WTC11 (cell line): ENCODE measurements around the gene PAAF1. TPM values are rescaled to one million over a fixed set of nuclear protein-coding genes. Genes with fewer than 3 reads are reported as not detected.
A peak's percentile ranks its signal among the peaks of the same experiment; 100 is the strongest.

Experiments
- ATAC-seq: fragments of 200-7000 bp; cut with Tn5 transposase; 2 replicates; pipeline ENCODE4 v1.10.0; 2021; ENCODE audit warnings: mild to moderate bottlenecking, moderate library complexity
- CTCF ChIA-PET: fragments of 300-600 bp; sonication (Branson Sonifier 250); formaldehyde crosslinking; loops from one replicate; lab custom pipeline; 2021; ENCODE audit warnings: antibody characterized with exemption; lab: Charles Lee
- POLR2A ChIA-PET: fragments of 350-600 bp; sonication (Branson Sonifier 250); formaldehyde crosslinking; loops from one replicate; lab custom pipeline; 2021; ENCODE audit warnings: antibody characterized with exemption; lab: Charles Lee
- DNase-seq: peaks from one replicate; pipeline ENCODE4 v3.0.0; 2021; ENCODE audit warnings: low spot score
- H3K27ac Mint-ChIP-seq: 2 replicates; pipeline ENCODE4 v1.8.0; 2021; ENCODE audit warnings: mixed read lengths
- H3K27me3 Mint-ChIP-seq: 2 replicates; pipeline ENCODE4 v1.8.0; 2021; ENCODE audit warnings: low read depth, mild to moderate bottlenecking, moderate library complexity, mixed read lengths
- H3K36me3 Mint-ChIP-seq: 2 replicates; pipeline ENCODE4 v1.8.0; 2021; ENCODE audit warnings: mixed read lengths
- H3K4me1 Mint-ChIP-seq: 2 replicates; pipeline ENCODE4 v1.8.0; 2022; ENCODE audit warnings: mixed read lengths
- H3K4me3 Mint-ChIP-seq: 2 replicates; pipeline ENCODE4 v1.8.0; 2021; ENCODE audit warnings: mild to moderate bottlenecking, moderate library complexity, mixed read lengths
- H3K9me3 Mint-ChIP-seq: 2 replicates; pipeline ENCODE4 v1.8.0; 2021; ENCODE audit warnings: mixed read lengths
- ATF1 ChIP-seq: sonication (generic); formaldehyde crosslinking; IDR thresholded peaks from 2 replicates; pipeline ENCODE4 v1.8.1; 2023; ENCODE audit warnings: mild to moderate bottlenecking, moderate library complexity, missing genetic modification reagents
- ATF2 ChIP-seq: sonication (generic); formaldehyde crosslinking; IDR thresholded peaks from 2 replicates; pipeline ENCODE4 v1.8.1; 2022; ENCODE audit warnings: low read depth, missing genetic modification reagents, borderline replicate concordance
- ATF6 ChIP-seq: sonication (generic); formaldehyde crosslinking; IDR thresholded peaks from 2 replicates; pipeline ENCODE4 v1.8.1; 2023; ENCODE audit warnings: mild to moderate bottlenecking, missing genetic modification reagents
- CREM ChIP-seq: sonication (generic); formaldehyde crosslinking; IDR thresholded peaks from 2 replicates; pipeline ENCODE4 v1.8.1; 2022; ENCODE audit warnings: mild to moderate bottlenecking, missing genetic modification reagents, moderate library complexity
- FOXK1 ChIP-seq: sonication (generic); formaldehyde crosslinking; IDR thresholded peaks from 2 replicates; pipeline ENCODE4 v1.8.0; 2022; ENCODE audit warnings: mild to moderate bottlenecking, moderate library complexity, missing genetic modification reagents
- HMGA2 ChIP-seq: fragments of 250-450 bp; sonication (Bioruptor Pico); IDR thresholded peaks from 2 replicates; pipeline ENCODE4 v1.4.0; 2021; ENCODE audit warnings: mild to moderate bottlenecking, moderate library complexity
- NFE2L1 ChIP-seq: sonication (generic); formaldehyde crosslinking; IDR thresholded peaks from 2 replicates; pipeline ENCODE4 v1.8.1; 2023; ENCODE audit warnings: missing genetic modification reagents
- NR1H2 ChIP-seq: sonication (generic); formaldehyde crosslinking; IDR thresholded peaks from 2 replicates; pipeline ENCODE4 v1.9.0; 2021; ENCODE audit warnings: mild to moderate bottlenecking, moderate library complexity, missing genetic modification reagents
- NR2C2 ChIP-seq: sonication (generic); formaldehyde crosslinking; IDR thresholded peaks from 2 replicates; pipeline ENCODE4 v1.8.0; 2022; ENCODE audit warnings: mild to moderate bottlenecking, missing genetic modification reagents
- PRRX2 ChIP-seq: fragments of 250-450 bp; sonication (Bioruptor Pico); IDR thresholded peaks from 2 replicates; pipeline ENCODE4 v1.8.0; 2021; ENCODE audit warnings: mild to moderate bottlenecking
- STAT6 ChIP-seq: sonication (generic); formaldehyde crosslinking; conservative IDR thresholded peaks from 2 replicates; pipeline ENCODE4 v1.8.1; 2023; ENCODE audit warnings: mild to moderate bottlenecking, low read depth, missing genetic modification reagents, moderate library complexity
- USF1 ChIP-seq: sonication (generic); formaldehyde crosslinking; IDR thresholded peaks from 2 replicates; pipeline ENCODE4 v1.8.0; 2022; ENCODE audit warnings: mild to moderate bottlenecking, missing genetic modification reagents
- ZNF138 ChIP-seq: sonication (generic); formaldehyde crosslinking; conservative IDR thresholded peaks from 2 replicates; pipeline ENCODE4 v1.8.1; 2022; ENCODE audit warnings: mild to moderate bottlenecking, moderate library complexity, missing genetic modification reagents
- ZNF219 ChIP-seq: sonication (generic); formaldehyde crosslinking; IDR thresholded peaks from 2 replicates; pipeline ENCODE4 v1.8.0; 2023; ENCODE audit warnings: missing genetic modification reagents, mild to moderate bottlenecking, borderline replicate concordance
- ZNF396 ChIP-seq: fragments of 250-450 bp; sonication (Bioruptor Pico); IDR thresholded peaks from 2 replicates; pipeline ENCODE4 v1.8.0; 2021; ENCODE audit warnings: mild to moderate bottlenecking, moderate library complexity, borderline replicate concordance
- ZNF423 ChIP-seq: fragments of 250-450 bp; sonication (Bioruptor Pico); IDR thresholded peaks from 2 replicates; pipeline ENCODE4 v2.1.2; 2022; ENCODE audit warnings: mild to moderate bottlenecking, moderate library complexity
- ZSCAN18 ChIP-seq: fragments of 250-450 bp; sonication (Bioruptor Pico); IDR thresholded peaks from 2 replicates; pipeline ENCODE4 v2.1.2; 2022; ENCODE audit warnings: mild to moderate bottlenecking, moderate library complexity
- total RNA-seq: library from RNA; stranded (reverse); gene quantifications from 3 replicates; pipeline ENCODE4 v1.2.3, GENCODE V29; 2021
- TF ChIP-seq, protein P1 (sequence below): sonication (generic); formaldehyde crosslinking; IDR thresholded peaks from 2 replicates; pipeline ENCODE4 v1.8.1; 2023; ENCODE audit warnings: mild to moderate bottlenecking, missing genetic modification reagents, moderate library complexity
- TF ChIP-seq, protein P2 (sequence below): fragments of 200-600 bp; IDR thresholded peaks from 2 replicates; pipeline ENCODE4 v1.8.0; 2022; ENCODE audit warnings: antibody characterized with exemption

PAAF1 gene
- total RNA-seq, 1 experiment from 2014 or later: 27.7 TPM

DNA sequence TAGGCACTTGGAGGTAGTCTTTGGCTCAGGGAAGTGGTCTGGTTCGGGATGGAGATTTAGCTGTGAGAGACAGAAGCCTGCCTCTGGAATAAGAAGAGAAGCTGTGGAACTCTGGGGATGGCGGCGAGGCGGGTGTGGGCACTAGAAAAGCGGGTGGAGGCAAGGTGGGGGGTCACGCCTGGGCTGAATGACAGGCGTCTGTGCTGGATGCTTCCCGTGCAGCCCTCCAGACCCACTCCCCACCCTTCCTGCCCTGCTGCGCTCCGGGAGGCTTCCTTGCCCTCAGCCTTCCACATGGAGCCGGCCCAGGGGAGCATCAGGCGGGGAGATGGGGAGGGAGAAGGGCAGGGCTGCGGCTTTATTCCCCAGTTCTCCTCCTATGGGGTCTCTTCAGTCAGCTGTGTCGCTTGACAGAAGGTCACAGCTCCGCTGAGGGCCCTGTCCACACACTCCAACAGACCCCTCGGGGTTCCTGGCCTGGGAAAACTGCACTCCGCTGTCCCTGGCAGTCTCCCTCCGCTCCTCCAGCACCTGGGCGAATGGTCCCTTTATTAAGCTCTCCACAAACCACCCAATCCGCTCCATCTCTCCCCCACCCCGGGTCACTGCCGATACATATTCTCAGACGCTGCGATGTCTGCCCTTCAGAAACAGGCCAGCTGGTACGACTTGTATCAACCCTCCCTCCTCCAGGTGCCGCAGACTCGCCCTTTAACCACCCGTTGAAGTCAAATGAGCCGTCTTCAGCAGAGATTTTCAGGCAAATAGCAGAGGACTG, 80.3 kb downstream of the PAAF1 start:
- Mint-ChIP-seq H3K27ac (no peak overlapping the region), H3K9me3 (no peaks in the 10 kb centered on the region), H3K4me3 (peak overlapping the region; percentile 16; the same call in 1 of the 2 replicates), H3K27me3 (peaks cover 17% of the 10 kb centered on the region), H3K36me3 (no peaks in the 10 kb centered on the region), H3K4me1 (peaks cover 4% of the 10 kb centered on the region; the same call in 1 of the 2 replicates)
- no peak for TF ChIP-seq ZNF138 (CRISPR knock-in tag)
- no peak for TF ChIP-seq ATF6
- no peak for TF ChIP-seq ZNF396 (CRISPR knock-in tag)
- TF ChIP-seq, protein P1, sequence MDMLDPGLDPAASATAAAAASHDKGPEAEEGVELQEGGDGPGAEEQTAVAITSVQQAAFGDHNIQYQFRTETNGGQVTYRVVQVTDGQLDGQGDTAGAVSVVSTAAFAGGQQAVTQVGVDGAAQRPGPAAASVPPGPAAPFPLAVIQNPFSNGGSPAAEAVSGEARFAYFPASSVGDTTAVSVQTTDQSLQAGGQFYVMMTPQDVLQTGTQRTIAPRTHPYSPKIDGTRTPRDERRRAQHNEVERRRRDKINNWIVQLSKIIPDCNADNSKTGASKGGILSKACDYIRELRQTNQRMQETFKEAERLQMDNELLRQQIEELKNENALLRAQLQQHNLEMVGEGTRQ (CRISPR knock-in tag): no peak
- no peak for TF ChIP-seq HMGA2 (CRISPR knock-in tag)
- TF ChIP-seq USF1 (CRISPR knock-in tag): no peak
- TF ChIP-seq ZNF219 (CRISPR knock-in tag): no peak
- no peak for TF ChIP-seq ZSCAN18 (CRISPR knock-in tag)
- TF ChIP-seq CREM (CRISPR knock-in tag): no peak
- no peak for TF ChIP-seq NR1H2 (CRISPR knock-in tag)
- TF ChIP-seq NFE2L1: no peak
- TF ChIP-seq, protein P2, sequence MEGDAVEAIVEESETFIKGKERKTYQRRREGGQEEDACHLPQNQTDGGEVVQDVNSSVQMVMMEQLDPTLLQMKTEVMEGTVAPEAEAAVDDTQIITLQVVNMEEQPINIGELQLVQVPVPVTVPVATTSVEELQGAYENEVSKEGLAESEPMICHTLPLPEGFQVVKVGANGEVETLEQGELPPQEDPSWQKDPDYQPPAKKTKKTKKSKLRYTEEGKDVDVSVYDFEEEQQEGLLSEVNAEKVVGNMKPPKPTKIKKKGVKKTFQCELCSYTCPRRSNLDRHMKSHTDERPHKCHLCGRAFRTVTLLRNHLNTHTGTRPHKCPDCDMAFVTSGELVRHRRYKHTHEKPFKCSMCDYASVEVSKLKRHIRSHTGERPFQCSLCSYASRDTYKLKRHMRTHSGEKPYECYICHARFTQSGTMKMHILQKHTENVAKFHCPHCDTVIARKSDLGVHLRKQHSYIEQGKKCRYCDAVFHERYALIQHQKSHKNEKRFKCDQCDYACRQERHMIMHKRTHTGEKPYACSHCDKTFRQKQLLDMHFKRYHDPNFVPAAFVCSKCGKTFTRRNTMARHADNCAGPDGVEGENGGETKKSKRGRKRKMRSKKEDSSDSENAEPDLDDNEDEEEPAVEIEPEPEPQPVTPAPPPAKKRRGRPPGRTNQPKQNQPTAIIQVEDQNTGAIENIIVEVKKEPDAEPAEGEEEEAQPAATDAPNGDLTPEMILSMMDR: no peak
- TF ChIP-seq STAT6 (CRISPR knock-in tag): no peak
- TF ChIP-seq PRRX2 (CRISPR knock-in tag): no peak
- no peak for TF ChIP-seq ATF2 (CRISPR knock-in tag)
- no peak for TF ChIP-seq ZNF423
- no peak for TF ChIP-seq FOXK1 (CRISPR knock-in tag)
- no peak for TF ChIP-seq NR2C2
- no peak for TF ChIP-seq ATF1
- ATAC-seq (peak; percentile 14), DNase-seq (no peak)
- POLR2A ChIA-PET: no interaction called here
- CTCF ChIA-PET: interaction anchor here (0.6 to 1.8 kb wide), 4 partner anchors 22 to 297 kb away, joined by 3 to 12 read pairs (median 4); no protein-coding TSS in a partner anchor
